Upper lobe of left lung (tissue), 4 donors: ENCODE measurements around the gene ZAP70.

Source experiments
- EP300 ChIP-seq, 4 donors: sonication (generic); formaldehyde crosslinking; IDR thresholded peaks; one replicate each; pipeline ENCODE4 v1.5.1; 2017; ENCODE audit warnings: antibody characterized with exemption in 4 of 4, control low read depth in 2 of 4
- POLR2A ChIP-seq, 4 donors: fragments of 450-650 bp; IDR thresholded peaks; one replicate each; pipeline ENCODE4 v1.5.1; 2016 to 2017; ENCODE audit warnings: antibody characterized with exemption in 4 of 4, mild to moderate bottlenecking in 2 of 4
- POLR2AphosphoS5 ChIP-seq, 2 donors: sonication (generic); formaldehyde crosslinking; IDR thresholded peaks; one replicate each; pipeline ENCODE4 v1.5.1; 2017; ENCODE audit warnings: antibody characterized with exemption in 2 of 2
- TF ChIP-seq, protein P1 (sequence below), 6 experiments: fragments of 450-650 bp in 4 of 6; fragments of 200-600 bp in 2 of 6; sonication (generic) in 2 of 6; IDR thresholded peaks; one replicate each; pipeline ENCODE4 v1.5.1; 2016 to 2019; ENCODE audit warnings: antibody characterized with exemption in 6 of 6

DNA sequence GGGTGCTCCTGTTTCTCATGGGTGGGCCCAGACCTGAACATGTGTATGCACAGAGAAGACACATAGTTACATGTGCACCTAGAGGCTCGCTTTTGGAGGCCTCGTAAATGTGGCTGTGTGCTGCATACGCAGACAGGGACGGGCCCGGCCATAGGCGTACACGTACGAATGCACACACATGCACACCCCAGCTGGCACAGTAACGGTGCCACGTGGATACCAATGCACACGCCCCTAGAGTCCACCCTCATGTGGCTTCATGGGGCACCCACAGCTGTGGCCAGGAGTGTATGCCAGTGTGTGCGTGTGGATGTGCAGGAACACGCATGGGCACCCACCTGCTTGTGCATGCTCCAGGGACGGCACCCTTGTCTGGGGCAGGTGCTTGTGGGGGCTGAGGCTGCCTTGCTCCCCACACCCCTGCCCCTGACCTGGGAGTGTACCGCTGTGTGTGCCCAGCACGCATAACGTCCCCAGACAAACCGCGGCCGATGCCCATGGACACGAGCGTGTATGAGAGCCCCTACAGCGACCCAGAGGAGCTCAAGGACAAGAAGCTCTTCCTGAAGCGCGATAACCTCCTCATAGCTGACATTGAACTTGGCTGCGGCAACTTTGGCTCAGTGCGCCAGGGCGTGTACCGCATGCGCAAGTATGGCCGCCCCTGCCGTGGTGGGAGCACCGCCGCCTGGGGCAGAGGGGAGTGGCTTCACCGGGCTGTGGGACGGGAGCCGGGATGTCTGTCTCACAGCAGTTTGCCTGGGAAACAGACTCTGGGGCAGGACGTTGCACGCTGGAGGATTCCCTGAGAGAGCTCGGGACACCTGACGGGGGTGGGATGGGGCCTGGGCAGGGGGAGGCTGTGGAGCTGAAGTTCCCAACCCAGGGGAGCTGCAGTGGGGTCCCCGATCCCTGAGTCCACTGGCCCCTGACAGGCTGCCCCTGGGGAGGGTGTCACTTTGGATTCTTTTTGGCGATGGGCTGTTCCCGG lies 21.0 kb downstream of the ZAP70 start:
- TF ChIP-seq POLR2AphosphoS5 (IDR thresholded peaks at IDR 0.05), result no peak
- TF ChIP-seq POLR2A (IDR thresholded peaks at IDR 0.05), result no peak
- TF ChIP-seq, protein P1, sequence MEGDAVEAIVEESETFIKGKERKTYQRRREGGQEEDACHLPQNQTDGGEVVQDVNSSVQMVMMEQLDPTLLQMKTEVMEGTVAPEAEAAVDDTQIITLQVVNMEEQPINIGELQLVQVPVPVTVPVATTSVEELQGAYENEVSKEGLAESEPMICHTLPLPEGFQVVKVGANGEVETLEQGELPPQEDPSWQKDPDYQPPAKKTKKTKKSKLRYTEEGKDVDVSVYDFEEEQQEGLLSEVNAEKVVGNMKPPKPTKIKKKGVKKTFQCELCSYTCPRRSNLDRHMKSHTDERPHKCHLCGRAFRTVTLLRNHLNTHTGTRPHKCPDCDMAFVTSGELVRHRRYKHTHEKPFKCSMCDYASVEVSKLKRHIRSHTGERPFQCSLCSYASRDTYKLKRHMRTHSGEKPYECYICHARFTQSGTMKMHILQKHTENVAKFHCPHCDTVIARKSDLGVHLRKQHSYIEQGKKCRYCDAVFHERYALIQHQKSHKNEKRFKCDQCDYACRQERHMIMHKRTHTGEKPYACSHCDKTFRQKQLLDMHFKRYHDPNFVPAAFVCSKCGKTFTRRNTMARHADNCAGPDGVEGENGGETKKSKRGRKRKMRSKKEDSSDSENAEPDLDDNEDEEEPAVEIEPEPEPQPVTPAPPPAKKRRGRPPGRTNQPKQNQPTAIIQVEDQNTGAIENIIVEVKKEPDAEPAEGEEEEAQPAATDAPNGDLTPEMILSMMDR (IDR thresholded peaks at IDR 0.05), result no peak
- TF ChIP-seq EP300 (IDR thresholded peaks at IDR 0.05), result no peak
